HepG2 (cell line): ENCODE data around the gene G6PC3. TPM values are rescaled to one million over a fixed set of nuclear protein-coding genes. Genes with fewer than 3 reads are reported as not detected.

Experiments used
- ATAC-seq: fragments of 200-7000 bp; cut with Tn5 transposase; 3 replicates; pipeline ENCODE4 v1.9.1; 2020; ENCODE audit warnings: mild to moderate bottlenecking, moderate library complexity
- BruUV-seq: library from RNA; stranded (reverse); fragments of 400-500 nt; replicated peaks from 2 replicates; lab custom pipeline; 2021; lab: Mats Ljungman, UMichigan
- CTCF ChIA-PET: fragments of 300-600 bp; formaldehyde crosslinking; extraction: SDS; loops from one replicate; lab custom pipeline; 2021; ENCODE audit warnings: low total read pairs, inconsistent platforms, low intra/inter-chr PET ratio; lab: Yijun Ruan, JAX
- POLR2A ChIA-PET: fragments of 350-600 bp; sonication (Branson Sonifier 250); formaldehyde crosslinking; loops from one replicate; lab custom pipeline; 2020; ENCODE audit warnings: antibody characterized with exemption, inconsistent platforms; lab: Yijun Ruan, JAX
- DNase-seq: peaks from one replicate; pipeline ENCODE4 v3.0.0-alpha.2; 2015; ENCODE audit warnings: low spot score
- FAIRE-seq: peaks from 3 replicates; lab custom pipeline; 2011; peaks lifted over from hg19 to GRCh38; lab: Jason Lieb, UNC
- H2AFZ ChIP-seq: one replicate; pipeline ENCODE4 v1.6.1; 2011; ENCODE audit warnings: low read length, inconsistent platforms
- H3K27ac ChIP-seq: fragments of 300-600 bp; 3 replicates; pipeline ENCODE4 v1.8.0; 2011; ENCODE audit warnings: mixed run types, mild to moderate bottlenecking, mixed read lengths, low read length, inconsistent platforms; ENCODE audit not compliant: insufficient read depth; ENCODE audit errors: extremely low read length
- H3K27me3 ChIP-seq, 2 experiments: fragments of 200-600 bp in 1 of 2; 2 replicates in 1 of 2; 3 replicates in 1 of 2; pipeline versions ENCODE4 v1.6.0 to v1.8.0; 2011; ENCODE audit warnings: low read length in 2 of 2, mild to moderate bottlenecking in 2 of 2, moderate library complexity in 2 of 2, inconsistent platforms in 1 of 2; ENCODE audit not compliant: insufficient read depth in 2 of 2, control insufficient read depth in 1 of 2
- H3K36me3 ChIP-seq, 2 experiments: fragments of 200-600 bp in 1 of 2; replicated peaks in 1 of 2; 2 replicates in 1 of 2; 3 replicates in 1 of 2; pipeline versions ENCODE4 v1.5.1 to v1.8.0; 2011; ENCODE audit warnings: low read length in 2 of 2, inconsistent platforms in 1 of 2; ENCODE audit not compliant: insufficient read depth in 2 of 2, control insufficient read depth in 1 of 2
- H3K4me1 ChIP-seq: 2 replicates; pipeline ENCODE4 v1.5.1; 2012; ENCODE audit warnings: low read length, inconsistent platforms; ENCODE audit not compliant: insufficient read depth
- H3K4me2 ChIP-seq: 2 replicates; pipeline ENCODE4 v1.6.0; 2011; ENCODE audit warnings: low read depth, low read length, inconsistent platforms
- H3K4me3 ChIP-seq, 3 experiments: fragments of 200-600 bp in 1 of 3; sonication (generic), shearing (Covaris generic) in 1 of 3; replicated peaks in 1 of 3; 2 replicates each; pipeline ENCODE4 v1.5.1; 2011 to 2016; ENCODE audit warnings: low read length in 3 of 3, inconsistent platforms in 2 of 3, low read depth in 2 of 3, mild to moderate bottlenecking in 2 of 3, control low read depth in 1 of 3, mixed read lengths in 1 of 3; ENCODE audit not compliant: insufficient read depth in 1 of 3
- H3K79me2 ChIP-seq: one replicate; pipeline ENCODE4 v1.6.1; 2011; ENCODE audit warnings: low read length, inconsistent platforms; ENCODE audit not compliant: insufficient read depth
- H3K9ac ChIP-seq: 2 replicates; pipeline ENCODE4 v1.6.0; 2011; ENCODE audit warnings: mild to moderate bottlenecking, low read depth, low read length, inconsistent platforms; ENCODE audit not compliant: insufficient read depth
- H3K9me3 ChIP-seq: 2 replicates; pipeline ENCODE4 v1.5.1; 2012; ENCODE audit warnings: mild to moderate bottlenecking, low read length
- H4K20me1 ChIP-seq: 2 replicates; pipeline ENCODE4 v1.6.0; 2011; ENCODE audit warnings: inconsistent platforms, mild to moderate bottlenecking, low read length, moderate library complexity; ENCODE audit not compliant: insufficient read depth
- BRF2 ChIP-seq: sonication (generic); formaldehyde crosslinking; IDR thresholded peaks from 2 replicates; pipeline ENCODE4 v1.8.1; 2022; ENCODE audit warnings: mild to moderate bottlenecking, missing genetic modification reagents
- DR1 ChIP-seq: sonication (generic); formaldehyde crosslinking; IDR thresholded peaks from 2 replicates; pipeline ENCODE4 v1.8.0; 2021; ENCODE audit warnings: mild to moderate bottlenecking, missing genetic modification reagents, inconsistent platforms
- E2F2 ChIP-seq: sonication (generic); formaldehyde crosslinking; IDR thresholded peaks from 2 replicates; pipeline ENCODE4 v1.4.0; 2020; ENCODE audit warnings: missing genetic modification reagents, borderline replicate concordance
- PRDM10 ChIP-seq: sonication (generic); formaldehyde crosslinking; IDR thresholded peaks from 2 replicates; pipeline ENCODE4 v1.4.0; 2020; ENCODE audit warnings: low read depth, missing genetic modification reagents
- SOX6 ChIP-seq, 2 experiments: fragments of 450-650 bp in 1 of 2; sonication (generic) in 1 of 2; formaldehyde crosslinking in 1 of 2; IDR thresholded peaks; 2 replicates each; pipeline versions ENCODE4 v1.4.0 to v1.6.1; 2017 to 2020; ENCODE audit warnings: antibody characterized with exemption in 1 of 2, mild to moderate bottlenecking in 1 of 2, missing genetic modification reagents in 1 of 2
- ZNF232 ChIP-seq: sonication (generic); formaldehyde crosslinking; IDR thresholded peaks from 2 replicates; pipeline ENCODE4 v1.4.0; 2020; ENCODE audit warnings: missing genetic modification reagents, borderline replicate concordance
- ZNF430 ChIP-seq: sonication (generic); formaldehyde crosslinking; IDR thresholded peaks from 2 replicates; pipeline ENCODE4 v1.9.0; 2021; ENCODE audit warnings: mild to moderate bottlenecking, missing genetic modification reagents
- ZNF691 ChIP-seq: sonication (generic); formaldehyde crosslinking; IDR thresholded peaks from 2 replicates; pipeline ENCODE4 v1.4.0; 2020; ENCODE audit warnings: missing genetic modification reagents, low read depth, mild to moderate bottlenecking, borderline replicate concordance
- ZNF710 ChIP-seq: sonication (generic); formaldehyde crosslinking; IDR thresholded peaks from 2 replicates; pipeline ENCODE4 v1.5.0; 2020; ENCODE audit warnings: mild to moderate bottlenecking, missing genetic modification reagents, borderline replicate concordance
- ZNF781 ChIP-seq: sonication (generic); formaldehyde crosslinking; IDR thresholded peaks from 2 replicates; pipeline ENCODE4 v1.5.1; 2020; ENCODE audit warnings: borderline replicate concordance, mild to moderate bottlenecking, missing genetic modification reagents; ENCODE audit errors: not compliant biosample characterization
- WGBS: methylation state at CpG from one replicate; pipeline ENCODE4 v1.1.6; 2017; ENCODE audit warnings: low lambda C conversion rate; 5-methylcytosine and 5-hydroxymethylcytosine counted together
- in situ Hi-C: cut with HindIII; loops from 2 replicates; pipeline ENCODE4 v1.10.0; 2017; ENCODE audit warnings: low pct_unique_long_range_greater_than_20kb; ENCODE audit not compliant: extremely low pct_ligation_motif_present
- intact Hi-C: fragments of 100-400 bp; cut with micrococcal nuclease; formaldehyde crosslinking; loops from one replicate; pipeline ENCODE4 v1.10.0; 2022; ENCODE audit not compliant: unreplicated experiment
- polyA plus RNA-seq, 8 experiments: library from polyadenylated mRNA; depleted of rRNA in 3 of 8; stranded (reverse) in 7 of 8; unstranded in 1 of 8; fragments of >200 nt; fragmentation: Illumina TruSeq in 4 of 8; extraction: Trizol in 4 of 8; gene quantifications; 2 replicates each; pipeline versions ENCODE4 v1.2.1 to v1.2.3, GENCODE V29; 2011 to 2016; ENCODE audit warnings: low read depth in 4 of 8, missing spikeins in 1 of 8, mixed read lengths in 1 of 8; ENCODE audit not compliant: insufficient read depth in 1 of 8
- total RNA-seq, 5 experiments: library from RNA; depleted of rRNA; stranded (reverse); fragments of >200 nt; fragmentation: Illumina TruSeq; extraction: Trizol; gene quantifications; 2 replicates each; pipeline ENCODE4 v1.2.3, GENCODE V29; 2016; ENCODE audit warnings: low read depth in 1 of 5

G6PC3 gene
- total and polyA plus RNA-seq, 2 of the 13 experiments (the other 11 are each of a cell fraction or from before 2014, with no cell fraction given) = 38.5 to 75.8 TPM

GRCh38 chr17:44108440-44109311, 38.1 kb downstream of the G6PC3 start (continued):
- TF ChIP-seq PRDM10 (CRISPR knock-in tag) = peak; percentile 96
- peak; percentile 84 for TF ChIP-seq ZNF781 (CRISPR knock-in tag)
- TF ChIP-seq BRF2 = no peak

GRCh38 chr17:44109312-44109630, 38.7 kb downstream of the G6PC3 start:
- H3K27ac ChIP-seq = peak overlapping the region; percentile 88
- ChIA-PET POLR2A (interaction anchor here (1.0 to 6.2 kb wide), 12 partner anchors 8 to 107 kb away, joined by 4 to 83 read pairs (median 11); partner anchors contain the start of genes G6PC3, HDAC5 and LSM12), CTCF (interaction anchor here (1.3 to 1.4 kb wide), 2 partner anchors 14 to 25 kb away, joined by 4 read pairs; partner anchors contain the start of gene HDAC5)
- WGBS = 28% methylated on average over 4 of the region's 4 CpGs
- H3K9ac ChIP-seq = peak overlapping the region; percentile 77
- peak overlapping the region; percentile 76 to 86 (median 85) for H3K4me3 ChIP-seq
- peak overlapping the region; percentile 99 for H3K4me2 ChIP-seq
- FAIRE-seq (no peak), DNase-seq (no peak), ATAC-seq (no peak)
- in situ Hi-C loops = no loop called here
- peaks cover 0 to 1% of the 10 kb centered on the region in 2 experiments; a peak in 3 of 5 replicates for H3K36me3 ChIP-seq
- H3K79me2 ChIP-seq = peaks cover 58% of the 10 kb centered on the region
- intact Hi-C loops = no loop called here
- H4K20me1 ChIP-seq = peaks cover 9% of the 10 kb centered on the region; the same call in 1 of the 2 replicates
- no peaks in the 10 kb centered on the region for H3K27me3 ChIP-seq
- no peaks in the 10 kb centered on the region for H3K9me3 ChIP-seq
- peaks cover 97% of the 10 kb centered on the region for H3K4me1 ChIP-seq
- H2AFZ ChIP-seq = no peak overlapping the region
- BruUV-seq = no TSS peak
- TF ChIP-seq DR1 (CRISPR knock-in tag) (no peak), E2F2 (CRISPR knock-in tag) (0 out of 2 replicates have a peak, but pooled peaks have one; percentile 10), ZNF430 (CRISPR knock-in tag) (no peak), ZNF710 (CRISPR knock-in tag) (0 out of 2 replicates have a peak, but pooled peaks have one; percentile 6), ZNF232 (CRISPR knock-in tag) (0 out of 2 replicates have a peak, but pooled peaks have one; percentile 68), SOX6 (IDR thresholded peaks at IDR 0.05) (no peak), SOX6 (CRISPR knock-in tag; IDR thresholded peaks at IDR 0.05) (no peak), ZNF691 (CRISPR knock-in tag) (no peak)
